GM12891 (cell line): Measurements from ENCODE around the gene AGPAT3.

Experiments
- POLR2AphosphoS5 ChIP-seq: IDR thresholded peaks from 2 replicates; pipeline ENCODE4 v1.6.1; 2011; ENCODE audit warnings: low read depth, low read length, control low read depth
- SPI1 ChIP-seq: IDR thresholded peaks from 2 replicates; pipeline ENCODE4 v1.6.1; 2011; ENCODE audit warnings: low read depth, low read length, control low read depth
- TAF1 ChIP-seq: IDR thresholded peaks from 2 replicates; pipeline ENCODE4 v1.6.1; 2011; ENCODE audit warnings: low read depth, low read length, control low read depth

DNA sequence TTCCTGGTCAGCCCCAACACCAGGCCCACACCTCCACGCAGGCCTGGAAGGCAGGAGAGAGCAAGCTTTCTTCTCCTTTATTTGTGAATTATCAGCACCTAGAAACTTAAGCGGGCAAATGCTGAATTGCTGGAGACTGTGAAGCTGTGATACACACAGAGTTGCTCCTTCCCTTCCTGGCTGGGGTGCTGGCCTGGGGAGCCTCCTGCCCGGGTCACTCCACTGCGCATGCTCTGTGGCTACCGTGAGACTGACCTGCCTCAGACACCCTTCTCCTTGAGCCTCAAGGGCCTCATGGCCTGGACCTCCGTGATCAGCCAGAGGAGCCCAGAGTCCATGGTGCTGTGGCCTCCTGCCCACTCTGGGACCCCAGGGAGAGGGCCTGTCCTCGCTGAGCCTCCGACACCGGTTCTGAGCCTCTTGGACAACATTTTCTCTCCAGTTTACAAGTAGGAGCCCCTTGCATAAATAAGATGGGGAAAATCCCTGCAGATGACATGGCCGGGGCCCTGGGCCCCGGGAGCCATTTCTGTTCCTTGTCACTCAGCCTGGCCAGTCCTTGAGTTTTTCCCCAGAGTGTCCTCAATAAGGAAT, 18.0 kb downstream of the AGPAT3 start:
- TF ChIP-seq POLR2AphosphoS5 (no peak), TAF1 (no peak), SPI1 (no peak)
